IMR-90 (cell line): ENCODE results near the gene ZNF580.

Source experiments
- CEBPB ChIP-seq: IDR thresholded peaks from 2 replicates; pipeline ENCODE4 v1.6.1; 2012; ENCODE audit warnings: low read depth, low read length, improper control_type of control experiment
- RAD21 ChIP-seq: IDR thresholded peaks from 2 replicates; pipeline ENCODE4 v1.6.1; 2012; ENCODE audit warnings: low read length, improper control_type of control experiment
- SMC3 ChIP-seq: fragments of 150-350 bp; IDR thresholded peaks from 2 replicates; pipeline ENCODE4 v1.6.1; 2016; ENCODE audit warnings: low read depth, mild to moderate bottlenecking, antibody characterized with exemption, low read length, moderate library complexity
- TF ChIP-seq, protein P1 (sequence below): conservative IDR thresholded peaks from 2 replicates; pipeline ENCODE4 v1.5.1; 2012; ENCODE audit warnings: mild to moderate bottlenecking, low read depth, low read length, improper control_type of control experiment

DNA sequence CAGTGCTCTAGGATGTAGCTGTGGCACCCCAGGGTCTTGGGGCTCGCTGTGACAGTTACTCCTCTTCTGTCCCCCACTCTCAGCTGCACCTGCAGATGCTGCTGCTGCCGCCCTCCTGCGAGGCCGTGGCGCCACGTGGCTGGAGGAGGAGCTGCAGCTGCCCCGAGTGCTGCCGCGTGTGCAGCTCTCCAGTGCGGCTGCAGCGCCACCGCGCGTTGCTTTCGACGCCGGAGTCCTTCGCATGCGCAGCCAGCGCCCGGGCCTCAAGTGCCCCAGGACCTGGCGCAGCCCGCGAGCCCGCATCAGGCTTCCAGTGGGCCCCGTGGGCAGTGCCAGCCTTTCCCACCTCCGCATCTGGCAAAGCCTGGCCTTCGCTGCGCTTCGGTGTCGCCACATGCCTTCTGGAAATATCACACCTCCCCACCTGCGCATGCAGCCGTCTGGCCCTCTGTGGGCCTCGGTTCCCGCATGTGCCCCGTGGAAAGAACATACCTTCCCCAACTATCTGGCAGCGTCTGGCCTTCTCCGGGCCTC is 692 bp upstream of the ZNF580 start:
- TF ChIP-seq SMC3 (0 out of 2 replicates have a peak, but pooled peaks have one; percentile 29), CEBPB (no peak), RAD21 (peak; percentile 45)
- TF ChIP-seq, protein P1, sequence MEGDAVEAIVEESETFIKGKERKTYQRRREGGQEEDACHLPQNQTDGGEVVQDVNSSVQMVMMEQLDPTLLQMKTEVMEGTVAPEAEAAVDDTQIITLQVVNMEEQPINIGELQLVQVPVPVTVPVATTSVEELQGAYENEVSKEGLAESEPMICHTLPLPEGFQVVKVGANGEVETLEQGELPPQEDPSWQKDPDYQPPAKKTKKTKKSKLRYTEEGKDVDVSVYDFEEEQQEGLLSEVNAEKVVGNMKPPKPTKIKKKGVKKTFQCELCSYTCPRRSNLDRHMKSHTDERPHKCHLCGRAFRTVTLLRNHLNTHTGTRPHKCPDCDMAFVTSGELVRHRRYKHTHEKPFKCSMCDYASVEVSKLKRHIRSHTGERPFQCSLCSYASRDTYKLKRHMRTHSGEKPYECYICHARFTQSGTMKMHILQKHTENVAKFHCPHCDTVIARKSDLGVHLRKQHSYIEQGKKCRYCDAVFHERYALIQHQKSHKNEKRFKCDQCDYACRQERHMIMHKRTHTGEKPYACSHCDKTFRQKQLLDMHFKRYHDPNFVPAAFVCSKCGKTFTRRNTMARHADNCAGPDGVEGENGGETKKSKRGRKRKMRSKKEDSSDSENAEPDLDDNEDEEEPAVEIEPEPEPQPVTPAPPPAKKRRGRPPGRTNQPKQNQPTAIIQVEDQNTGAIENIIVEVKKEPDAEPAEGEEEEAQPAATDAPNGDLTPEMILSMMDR, result peak; percentile 61
